RWPE1 (cell line): Measurements from ENCODE around the gene ZNF764.
"Not testable (repeated sequence)": the region's sequence is repeated elsewhere in the genome, so short reads cannot be mapped to it uniquely, and the experiment has no call there.

Source experiments
- CTCF ChIA-PET: fragments of 350-600 bp; sonication (Branson Sonifier 250); formaldehyde crosslinking; extraction: SDS; loops from one replicate; lab custom pipeline; 2021; lab: Yijun Ruan, JAX
- POLR2A ChIA-PET: fragments of 400-600 bp; formaldehyde crosslinking; extraction: SDS; loops from one replicate; lab custom pipeline; 2020; ENCODE audit warnings: antibody characterized with exemption; ENCODE audit not compliant: low non-redundant PET; lab: Yijun Ruan, JAX
- DNase-seq: peaks from one replicate; pipeline ENCODE4 v3.0.0; 2012; ENCODE audit warnings: low spot score
- H3K27ac ChIP-seq: fragments of 450-650 bp; 2 replicates; pipeline ENCODE4 v1.5.1; 2017
- TF ChIP-seq, protein P1 (sequence below): fragments of 450-650 bp; conservative IDR thresholded peaks from 2 replicates; pipeline ENCODE4 v1.5.1; 2017; ENCODE audit warnings: low read depth, mild to moderate bottlenecking

The ZNF764 gene

DNA sequence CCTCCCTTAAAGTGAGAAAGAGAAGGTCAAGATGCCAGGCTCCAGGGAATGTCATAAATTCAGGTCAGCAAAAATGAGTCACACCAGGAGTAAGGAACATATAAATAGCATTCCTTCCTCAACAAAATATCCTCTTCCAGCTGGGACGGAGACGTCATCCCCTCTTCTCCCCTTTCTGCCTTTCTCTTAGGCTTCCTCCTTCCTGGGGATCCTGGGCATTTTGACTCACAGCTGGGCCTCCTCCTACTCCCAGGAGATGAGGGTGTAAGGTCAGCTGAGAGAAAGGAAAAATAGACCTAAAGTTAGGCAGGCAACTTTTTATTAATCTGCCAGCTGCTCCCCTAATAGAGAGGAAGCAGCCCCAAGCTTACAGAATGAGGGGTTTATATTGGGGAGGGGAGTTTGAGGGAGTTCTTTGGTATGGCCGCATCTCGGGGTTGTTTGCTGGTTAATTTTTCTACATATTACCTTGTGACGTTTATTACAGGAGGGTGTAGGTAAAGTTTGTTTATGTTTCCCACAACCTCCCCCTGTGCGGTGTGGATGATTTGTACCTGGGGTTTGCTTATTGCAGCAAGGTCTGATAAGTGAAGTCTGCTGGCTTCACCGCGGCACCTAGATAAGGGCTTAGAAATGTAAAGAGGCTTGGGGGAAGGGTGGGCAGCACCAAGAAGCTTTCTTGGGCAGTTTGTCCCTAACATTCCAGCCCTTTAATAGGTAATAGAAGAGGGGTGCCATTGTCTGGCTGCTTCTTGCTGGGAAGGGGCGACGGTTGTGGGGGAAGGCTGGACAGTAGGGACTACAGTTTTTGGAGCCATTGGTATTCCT, 16.5 kb downstream of the ZNF764 start:
- H3K27ac ChIP-seq = no peak overlapping the region
- no peak for DNase-seq
- POLR2A ChIA-PET = no interaction called here
- CTCF ChIA-PET = interaction anchor here (0.6 kb wide), 1 partner anchor 97 kb away, joined by 3 read pairs; no protein-coding TSS in a partner anchor
- TF ChIP-seq, protein P1, sequence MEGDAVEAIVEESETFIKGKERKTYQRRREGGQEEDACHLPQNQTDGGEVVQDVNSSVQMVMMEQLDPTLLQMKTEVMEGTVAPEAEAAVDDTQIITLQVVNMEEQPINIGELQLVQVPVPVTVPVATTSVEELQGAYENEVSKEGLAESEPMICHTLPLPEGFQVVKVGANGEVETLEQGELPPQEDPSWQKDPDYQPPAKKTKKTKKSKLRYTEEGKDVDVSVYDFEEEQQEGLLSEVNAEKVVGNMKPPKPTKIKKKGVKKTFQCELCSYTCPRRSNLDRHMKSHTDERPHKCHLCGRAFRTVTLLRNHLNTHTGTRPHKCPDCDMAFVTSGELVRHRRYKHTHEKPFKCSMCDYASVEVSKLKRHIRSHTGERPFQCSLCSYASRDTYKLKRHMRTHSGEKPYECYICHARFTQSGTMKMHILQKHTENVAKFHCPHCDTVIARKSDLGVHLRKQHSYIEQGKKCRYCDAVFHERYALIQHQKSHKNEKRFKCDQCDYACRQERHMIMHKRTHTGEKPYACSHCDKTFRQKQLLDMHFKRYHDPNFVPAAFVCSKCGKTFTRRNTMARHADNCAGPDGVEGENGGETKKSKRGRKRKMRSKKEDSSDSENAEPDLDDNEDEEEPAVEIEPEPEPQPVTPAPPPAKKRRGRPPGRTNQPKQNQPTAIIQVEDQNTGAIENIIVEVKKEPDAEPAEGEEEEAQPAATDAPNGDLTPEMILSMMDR = no peak

DNA sequence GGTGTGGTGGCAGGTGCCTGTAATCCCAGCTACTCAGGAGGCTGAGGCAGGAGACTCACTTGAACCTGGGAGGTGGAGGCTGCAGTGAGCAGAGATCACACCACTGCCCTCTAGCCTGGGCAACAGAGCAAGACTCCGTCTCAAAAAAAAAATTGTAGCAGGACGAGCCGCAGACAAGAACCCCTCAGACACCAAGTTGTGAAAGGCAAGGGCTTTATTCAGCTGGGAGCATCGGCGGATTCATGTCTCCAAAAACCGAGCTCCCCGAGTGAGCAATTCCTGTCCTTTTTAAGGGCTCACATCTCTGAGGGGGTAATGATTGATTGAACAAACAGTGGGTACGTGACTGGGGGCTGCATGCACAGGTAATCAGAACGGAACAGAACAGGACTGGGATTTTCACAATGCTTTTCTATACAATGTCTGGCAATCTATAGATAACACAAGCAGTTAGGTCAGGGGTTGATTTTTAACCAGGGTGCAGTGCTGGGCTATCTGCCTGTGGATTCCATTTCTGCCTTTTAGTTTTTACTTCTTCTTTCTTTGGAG, 17.2 kb downstream of the ZNF764 start:
- POLR2A ChIA-PET, DNase-seq, H3K27ac ChIP-seq, CTCF ChIA-PET: not testable (repeated sequence)

DNA sequence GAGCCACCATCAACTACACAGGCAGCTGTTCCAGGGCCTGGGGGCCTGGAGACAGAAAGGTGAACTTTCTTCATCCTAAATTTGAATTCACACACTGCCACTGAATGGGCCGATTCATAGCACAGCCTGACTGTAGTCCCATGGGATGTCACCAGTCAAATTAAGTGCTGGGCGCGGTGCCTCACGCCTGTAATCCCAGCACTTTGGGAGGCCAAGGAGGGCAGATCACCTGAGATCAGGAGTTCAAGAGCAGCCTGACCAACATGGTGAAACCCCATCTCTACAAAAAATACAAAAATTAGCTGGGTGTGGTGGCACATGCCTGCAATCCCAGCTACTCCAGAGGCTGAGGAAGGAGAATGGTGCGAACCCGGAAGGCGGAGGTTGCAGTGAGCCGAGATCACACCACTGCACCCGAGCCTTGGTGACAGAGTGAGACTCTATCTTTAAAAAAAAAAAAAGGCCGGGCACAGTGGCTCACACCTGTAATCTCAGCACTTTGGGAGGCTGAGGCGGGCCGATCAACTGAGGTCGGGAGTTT, 18.1 kb downstream of the ZNF764 start:
- DNase-seq, CTCF ChIA-PET: not testable (repeated sequence)
- POLR2A ChIA-PET = interaction anchor here (0.6 kb wide), 1 partner anchor 108 kb away, joined by 7 read pairs; no protein-coding TSS in a partner anchor
- H3K27ac ChIP-seq = peak overlapping the region; percentile 34

DNA sequence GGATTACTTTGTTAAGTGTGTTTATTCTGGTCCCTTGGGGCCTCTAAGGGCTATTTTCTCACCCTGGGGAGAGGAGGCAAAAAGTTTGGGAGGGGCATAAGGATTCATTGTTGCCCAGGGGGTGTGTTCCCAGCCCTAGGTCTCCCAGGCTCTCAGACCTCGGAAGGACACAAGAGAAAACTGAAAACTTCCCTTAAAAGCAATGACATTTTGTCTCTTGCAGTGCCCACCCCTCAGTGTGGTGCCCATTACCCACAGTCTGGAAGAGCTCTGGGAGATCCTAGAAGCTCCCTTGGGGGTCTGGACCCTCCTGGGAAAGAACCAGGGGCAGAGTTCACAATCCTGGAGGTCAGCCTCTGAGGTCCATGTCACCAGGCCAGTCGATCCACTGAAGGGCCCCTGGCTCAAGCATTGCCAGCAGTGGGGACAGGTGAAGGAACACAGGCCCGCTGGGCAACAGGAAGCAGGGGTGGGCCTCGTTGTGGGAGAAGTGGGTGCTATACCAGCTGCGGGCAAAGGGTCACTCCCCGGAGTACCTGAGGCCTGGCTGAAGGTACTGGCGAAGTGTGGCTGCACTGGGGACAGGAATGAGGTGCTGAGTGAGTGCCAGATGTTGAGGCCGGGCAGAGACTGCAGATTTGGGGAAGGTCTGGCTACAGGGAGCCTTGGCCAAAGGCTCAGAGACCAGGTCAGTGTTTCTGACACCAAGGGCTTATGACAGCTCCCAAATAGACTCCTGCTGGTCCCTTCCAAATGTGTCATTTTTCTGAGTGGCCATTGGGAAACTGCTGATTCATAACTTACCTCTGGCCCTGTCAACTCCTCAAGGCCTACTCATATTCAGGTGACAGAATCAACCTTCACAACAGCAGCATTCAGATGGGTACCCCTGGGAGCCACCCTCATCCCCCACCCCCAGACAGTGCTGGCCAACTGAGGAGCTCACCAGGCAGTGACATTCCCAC, 18.9 kb downstream of the ZNF764 start:
- ChIA-PET POLR2A (interaction anchor here (0.6 kb wide), 1 partner anchor 107 kb away, joined by 7 read pairs; no protein-coding TSS in a partner anchor), CTCF (interaction anchor here (0.5 kb wide), 1 partner anchor 75 kb away, joined by 6 read pairs; no protein-coding TSS in a partner anchor)
- TF ChIP-seq, protein P1 = no peak
- no peak for DNase-seq
- H3K27ac ChIP-seq = peak overlapping the region; percentile 34

DNA sequence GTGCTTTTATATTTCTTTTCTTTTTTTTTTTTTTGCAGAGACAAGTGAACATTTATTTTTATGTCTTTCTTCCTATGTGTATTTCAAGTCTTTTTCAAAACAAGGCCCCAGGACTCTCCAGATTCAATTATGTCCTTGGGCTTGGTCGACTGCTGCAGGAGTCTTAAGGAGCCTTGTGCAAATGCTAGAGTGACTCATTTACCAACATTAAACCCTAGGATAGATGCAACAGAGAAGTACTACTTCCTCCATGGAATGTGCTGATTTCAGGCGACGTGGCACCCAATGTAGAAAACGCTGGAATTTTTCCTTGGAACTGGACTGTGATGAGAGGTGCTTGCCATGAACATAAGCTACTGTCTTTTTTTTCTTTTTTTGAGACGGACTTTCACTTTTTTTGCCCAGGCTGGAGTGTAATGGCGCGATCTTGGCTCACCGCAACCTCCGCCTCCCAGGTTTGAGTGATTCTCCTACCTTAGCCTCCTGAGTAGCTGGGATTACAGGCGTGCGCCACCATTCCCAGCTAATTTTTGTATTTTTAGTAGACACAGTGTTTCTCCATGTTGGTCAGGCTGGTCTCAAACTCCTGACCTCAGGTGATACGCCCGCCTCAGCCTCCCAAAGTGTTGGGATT, 21.7 kb downstream of the ZNF764 start:
- POLR2A ChIA-PET = interaction anchor here (1.3 kb wide), 1 partner anchor 21 kb away, joined by 7 read pairs; the partner anchor contains the start of gene ZNF764
- not testable (repeated sequence) for DNase-seq
- peak overlapping the region; percentile 30; the same call in 1 of the 2 replicates for H3K27ac ChIP-seq
- CTCF ChIA-PET = interaction anchor here (0.6 to 2.0 kb wide), 8 partner anchors 9 to 122 kb away, joined by 3 to 30 read pairs (median 4); partner anchors contain the start of genes DCTPP1 and PRR14

DNA sequence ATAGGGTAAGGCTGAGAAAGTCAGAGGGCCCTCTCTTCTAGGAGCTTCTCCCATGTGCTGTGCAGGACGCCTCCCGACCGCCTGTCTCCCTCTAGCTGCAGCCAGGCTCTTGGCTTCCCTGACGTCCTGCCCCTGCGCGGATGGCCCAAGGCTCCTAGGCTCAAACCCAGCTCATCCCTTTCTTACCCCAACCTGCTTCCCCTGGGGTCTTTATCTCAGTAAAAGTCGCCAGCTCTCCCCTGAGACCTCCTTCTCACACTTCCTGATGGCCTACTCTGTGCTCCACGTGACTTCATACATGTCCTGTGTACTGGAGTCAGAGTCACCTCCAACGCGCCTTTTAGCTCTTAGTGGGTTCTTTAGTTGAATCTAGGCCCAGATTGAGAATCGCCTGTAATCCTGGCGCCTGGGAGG, 22.4 kb downstream of the ZNF764 start:
- DNase-seq = peak; percentile 74
- TF ChIP-seq, protein P1 = peak; percentile 81
- ChIA-PET POLR2A (interaction anchor here (0.8 to 1.3 kb wide), 4 partner anchors 9 to 90 kb away, joined by 4 to 7 read pairs (median 4); partner anchors contain the start of genes SEPHS2 and ZNF764), CTCF (interaction anchor here (0.5 to 2.0 kb wide), 16 partner anchors 8 to 436 kb away, joined by 3 to 30 read pairs (median 4); partner anchors contain the start of genes DCTPP1, PRR14, ZNF688 and ZNF764)
- H3K27ac ChIP-seq = peak overlapping the region; percentile 89
